Measurements from ENCODE around the gene PITHD1.
A peak's percentile ranks its signal among the peaks of the same experiment; 100 is the strongest.
"Not testable (repeated sequence)": the region's sequence is repeated elsewhere in the genome, so short reads cannot be mapped to it uniquely, and the experiment has no call there.

The PITHD1 gene

DNA sequence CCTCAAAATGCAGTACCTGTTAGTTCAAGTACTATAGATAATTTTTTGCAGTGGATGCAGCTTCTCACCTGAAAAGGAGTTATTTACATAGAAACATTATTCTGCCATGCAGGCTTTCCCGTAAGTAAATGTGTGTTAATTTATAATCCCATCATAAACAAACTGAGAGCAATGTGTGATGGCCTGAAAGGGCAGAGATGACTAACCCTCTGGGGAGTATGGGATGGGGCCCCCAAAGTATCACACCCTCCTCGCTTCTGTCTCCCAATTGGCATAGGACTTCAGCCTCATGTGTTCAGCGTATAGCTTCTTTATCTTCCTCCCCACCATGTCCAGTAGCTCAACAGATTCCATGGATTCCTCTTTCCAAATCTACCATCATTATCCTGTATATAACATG is 39.4 kb downstream of the PITHD1 start:
- TF ChIP-seq, protein P1, sequence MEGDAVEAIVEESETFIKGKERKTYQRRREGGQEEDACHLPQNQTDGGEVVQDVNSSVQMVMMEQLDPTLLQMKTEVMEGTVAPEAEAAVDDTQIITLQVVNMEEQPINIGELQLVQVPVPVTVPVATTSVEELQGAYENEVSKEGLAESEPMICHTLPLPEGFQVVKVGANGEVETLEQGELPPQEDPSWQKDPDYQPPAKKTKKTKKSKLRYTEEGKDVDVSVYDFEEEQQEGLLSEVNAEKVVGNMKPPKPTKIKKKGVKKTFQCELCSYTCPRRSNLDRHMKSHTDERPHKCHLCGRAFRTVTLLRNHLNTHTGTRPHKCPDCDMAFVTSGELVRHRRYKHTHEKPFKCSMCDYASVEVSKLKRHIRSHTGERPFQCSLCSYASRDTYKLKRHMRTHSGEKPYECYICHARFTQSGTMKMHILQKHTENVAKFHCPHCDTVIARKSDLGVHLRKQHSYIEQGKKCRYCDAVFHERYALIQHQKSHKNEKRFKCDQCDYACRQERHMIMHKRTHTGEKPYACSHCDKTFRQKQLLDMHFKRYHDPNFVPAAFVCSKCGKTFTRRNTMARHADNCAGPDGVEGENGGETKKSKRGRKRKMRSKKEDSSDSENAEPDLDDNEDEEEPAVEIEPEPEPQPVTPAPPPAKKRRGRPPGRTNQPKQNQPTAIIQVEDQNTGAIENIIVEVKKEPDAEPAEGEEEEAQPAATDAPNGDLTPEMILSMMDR (conservative IDR thresholded peaks at IDR 0.05; ENCODE audit: low read depth, low read length), result no peak
- no peak for DNase-seq (ENCODE audit: low read depth)
- H3K4me3 ChIP-seq (ENCODE audit: low read depth, low read length), result no peak overlapping the region

DNA sequence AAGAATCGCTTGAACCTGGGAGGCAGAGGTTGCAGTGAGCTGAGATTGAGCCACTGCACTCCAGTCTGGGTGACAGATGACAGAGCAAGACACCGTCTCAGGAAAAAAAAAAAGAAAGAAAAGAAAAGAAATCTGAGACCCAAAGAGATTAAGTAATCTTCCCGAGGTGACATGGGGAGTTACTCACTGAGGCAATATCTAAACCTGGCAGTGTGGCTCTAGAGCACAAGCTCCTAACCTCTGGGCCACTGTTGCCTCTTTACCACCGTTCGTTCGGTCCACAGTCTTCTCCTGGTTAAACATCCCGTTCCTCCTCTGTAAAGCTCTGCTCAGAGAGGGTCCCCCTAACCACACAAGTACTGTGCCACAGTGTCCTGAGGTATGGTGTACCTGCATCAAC is 45.5 kb downstream of the PITHD1 start:
- TF ChIP-seq, protein P1 (conservative IDR thresholded peaks at IDR 0.05; ENCODE audit: low read depth, low read length), result no peak
- DNase-seq (ENCODE audit: low read depth), result no peak
- H3K4me3 ChIP-seq (ENCODE audit: low read depth, low read length), result no peak overlapping the region

DNA sequence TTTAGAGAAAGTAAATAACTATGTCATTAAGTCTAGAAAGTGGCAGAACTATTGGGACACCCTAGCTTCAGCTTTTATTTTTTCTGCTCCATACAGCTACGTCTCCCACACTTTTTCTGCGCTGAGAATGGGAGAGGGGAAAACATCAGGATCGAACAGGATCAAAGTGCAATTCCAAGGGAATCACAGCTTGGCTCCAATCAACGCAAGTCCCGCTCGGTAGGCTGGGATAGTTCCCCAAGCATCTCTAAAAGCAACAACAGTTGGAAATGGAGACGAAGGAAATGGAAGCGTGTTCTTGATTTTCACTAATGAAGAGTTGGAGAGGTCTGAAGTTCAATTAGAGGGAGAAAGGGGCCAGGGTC is 46.5 kb downstream of the PITHD1 start:
- TF ChIP-seq, protein P1 (conservative IDR thresholded peaks at IDR 0.05; ENCODE audit: low read depth, low read length), result no peak
- peak overlapping the region; percentile 100 for H3K4me3 ChIP-seq (ENCODE audit: low read depth, low read length)
- DNase-seq (ENCODE audit: low read depth), result no peak

DNA sequence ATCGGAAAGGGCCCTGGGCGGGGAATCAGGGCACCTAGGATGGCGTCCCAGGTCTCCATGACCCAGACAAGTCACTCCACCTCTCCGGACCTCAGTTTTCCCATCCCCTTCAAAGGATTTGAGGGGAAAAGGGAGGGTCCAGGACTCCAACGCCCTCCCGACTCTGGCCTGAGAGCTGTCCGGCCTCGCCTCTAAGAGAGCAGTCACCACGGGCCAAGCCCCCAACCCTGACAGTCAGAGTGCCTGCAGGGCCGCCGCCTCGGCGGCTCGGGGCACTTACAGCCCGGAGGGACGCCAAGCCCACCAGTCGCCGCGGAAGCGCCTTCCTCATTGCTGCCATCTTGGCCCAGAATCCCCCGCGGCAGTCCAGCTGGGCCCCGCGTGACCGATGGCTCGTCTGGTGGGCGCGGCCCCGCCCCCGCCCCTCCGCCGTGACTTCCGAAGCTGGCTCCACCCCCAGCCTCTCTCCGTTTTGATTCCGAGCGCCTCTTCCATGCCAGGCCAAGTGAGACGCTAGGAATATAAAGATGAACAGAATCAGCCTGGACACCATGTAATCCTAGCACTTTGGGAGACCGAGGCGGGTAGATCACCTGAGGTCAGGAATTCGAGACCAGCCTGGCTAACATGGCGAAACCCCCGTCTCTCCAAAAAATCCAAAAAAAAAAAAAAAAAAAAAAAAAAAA is 47.0 kb downstream of the PITHD1 start, which contains the start of gene HMGCL:
Gene HMGCL (minus strand): TSS at position 354 of the 686 bp plus-strand sequence. CDS start 14 bp downstream, at position 340.
- H3K4me3 ChIP-seq (ENCODE audit: low read depth, low read length), result peak within 1 kb of the TSS; percentile 100
- DNase-seq (ENCODE audit: low read depth), result peak; percentile 92
- TF ChIP-seq, protein P1 (conservative IDR thresholded peaks at IDR 0.05; ENCODE audit: low read depth, low read length), result no peak

DNA sequence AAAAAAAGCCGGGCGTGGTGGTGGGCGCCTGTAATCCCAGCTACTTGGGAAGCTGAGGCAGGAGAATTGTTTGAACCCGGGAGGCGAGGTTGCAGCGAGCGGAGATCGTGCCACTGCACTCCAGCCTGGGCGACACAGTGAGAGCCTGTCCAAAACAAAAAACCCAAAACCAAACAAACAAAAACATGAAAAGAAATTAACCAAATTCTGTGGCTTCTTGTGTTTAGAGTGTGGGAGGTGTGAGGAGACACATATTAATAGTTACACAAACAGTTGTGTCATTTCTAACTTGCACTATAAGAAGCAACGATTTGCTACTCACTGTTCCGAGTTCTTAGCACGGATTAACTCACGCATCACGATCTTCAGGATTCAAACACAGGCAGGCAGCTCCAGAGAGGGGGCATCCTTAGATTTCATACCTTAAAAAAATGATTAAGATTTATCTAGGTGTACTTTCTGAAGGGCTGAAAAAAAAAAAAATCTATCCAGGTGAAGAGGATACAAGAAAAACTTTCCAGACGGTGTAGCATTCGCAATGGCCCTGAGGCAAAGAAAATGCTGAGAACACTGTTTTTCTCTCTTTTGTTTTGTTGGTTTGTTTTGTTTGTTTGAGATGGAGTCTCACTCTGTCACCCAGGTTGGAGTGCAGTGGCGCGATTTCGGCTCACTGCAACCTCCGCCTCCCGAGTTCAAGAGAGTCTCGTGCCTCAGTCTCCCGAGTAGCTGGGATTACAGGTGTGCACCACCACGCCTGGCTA is 47.7 kb downstream of the PITHD1 start:
- no peak for DNase-seq (ENCODE audit: low read depth)
- H3K4me3 ChIP-seq (ENCODE audit: low read depth, low read length), result peak overlapping the region; percentile 100
- TF ChIP-seq, protein P1 (conservative IDR thresholded peaks at IDR 0.05; ENCODE audit: low read depth, low read length), result no peak

DNA sequence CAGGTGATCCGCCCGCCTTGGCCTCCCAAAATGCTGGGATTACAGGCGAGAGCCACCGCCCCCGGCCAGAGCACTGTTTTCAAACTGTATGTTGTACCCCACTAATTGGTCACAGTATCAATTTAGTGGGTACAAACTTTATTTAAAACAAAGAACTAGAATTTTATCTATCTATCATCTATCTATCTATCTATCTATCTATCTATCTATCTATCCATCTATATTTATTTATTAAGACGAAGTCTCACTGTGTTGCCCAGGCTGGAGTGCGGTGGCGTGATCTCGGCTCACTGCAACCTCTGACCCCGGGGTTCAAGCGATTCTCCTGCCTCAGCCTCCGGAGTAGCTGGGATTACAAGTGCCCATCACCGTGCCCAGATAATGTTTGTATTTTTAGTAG is 48.4 kb downstream of the PITHD1 start:
- not testable (repeated sequence) for H3K4me3 ChIP-seq (ENCODE audit: low read depth, low read length); DNase-seq (ENCODE audit: low read depth)

DNA sequence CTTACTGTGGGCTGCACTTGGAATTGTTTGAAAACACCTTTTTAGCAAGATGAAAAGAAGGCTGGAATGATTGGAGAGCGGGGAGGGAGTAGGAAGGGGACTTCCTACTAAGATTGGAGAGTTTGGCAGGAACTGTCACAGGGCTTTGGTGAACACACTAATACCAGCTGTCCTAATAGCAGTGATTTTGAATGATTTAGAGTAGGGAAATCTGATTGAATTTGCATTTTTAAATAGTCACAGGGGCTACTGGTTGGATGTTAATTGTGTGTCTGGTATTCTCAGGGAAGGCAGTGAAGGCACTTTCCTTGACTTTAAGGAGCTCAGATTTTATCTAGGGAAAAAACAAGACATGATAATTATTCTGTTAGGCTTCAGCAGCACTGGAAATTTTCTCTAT is 49.5 kb downstream of the PITHD1 start:
- no peak for DNase-seq (ENCODE audit: low read depth)
- TF ChIP-seq, protein P1 (conservative IDR thresholded peaks at IDR 0.05; ENCODE audit: low read depth, low read length), result no peak
- no peak overlapping the region for H3K4me3 ChIP-seq (ENCODE audit: low read depth, low read length)

DNA sequence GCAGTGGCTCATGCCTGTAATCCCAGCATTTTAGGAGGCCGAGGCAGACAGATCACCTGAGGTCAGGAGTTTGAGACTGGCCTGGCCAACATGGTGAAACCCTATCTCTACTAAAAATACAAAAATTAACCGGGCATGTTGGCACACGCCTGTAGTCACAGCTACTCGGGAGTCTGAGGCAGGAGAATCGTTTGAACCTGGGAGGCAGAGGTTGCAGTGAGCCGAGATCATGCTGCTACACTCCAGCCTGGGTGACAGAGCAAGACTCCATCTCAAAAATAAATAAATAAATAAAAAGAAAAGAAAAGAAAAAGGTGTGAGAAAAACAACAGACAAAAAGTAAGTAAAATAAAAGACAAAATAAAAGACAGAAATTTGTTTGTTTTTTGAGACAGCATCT is 55.9 kb downstream of the PITHD1 start:
- DNase-seq (ENCODE audit: low read depth); H3K4me3 ChIP-seq (ENCODE audit: low read depth, low read length): not testable (repeated sequence)

All from choroid plexus epithelial cell (primary cell).